SU-DHL-6 (cell line): ENCODE results near the gene OPA1.

Source experiments
- H2AFZ ChIP-seq: fragments of 200-600 bp; sonication (generic); 2 replicates; pipeline ENCODE4 v1.6.1; 2014; ENCODE audit warnings: low read depth, mild to moderate bottlenecking, moderate library complexity, mixed read lengths, antibody characterized with exemption, low read length; ENCODE audit not compliant: severe bottlenecking
- H3F3A ChIP-seq: fragments of 200-600 bp; shearing (Covaris generic); 2 replicates; pipeline ENCODE4 v1.6.0; 2016; ENCODE audit warnings: antibody characterized with exemption, mild to moderate bottlenecking; ENCODE audit not compliant: insufficient read depth
- H3K27ac ChIP-seq: fragments of 200-600 bp; sonication (generic); 2 replicates; pipeline ENCODE4 v1.5.1; 2016; ENCODE audit warnings: low read depth, mild to moderate bottlenecking, low read length, moderate library complexity, mixed read lengths
- H3K27me3 ChIP-seq: fragments of 200-600 bp; sonication (generic), shearing (Covaris generic); 2 replicates; pipeline ENCODE4 v1.6.0; 2014; ENCODE audit warnings: mild to moderate bottlenecking, low read length
- H3K36me3 ChIP-seq: fragments of 200-600 bp; sonication (generic); 2 replicates; pipeline ENCODE4 v1.6.1; 2014; ENCODE audit warnings: mild to moderate bottlenecking, low read length, mixed read lengths
- H3K4me2 ChIP-seq: fragments of 300-600, 200-600 bp; shearing (Covaris generic), sonication (generic); 2 replicates; pipeline ENCODE4 v1.6.0; 2014; ENCODE audit warnings: low read length, low read depth, mild to moderate bottlenecking; ENCODE audit not compliant: poor library complexity, severe bottlenecking
- H3K4me3 ChIP-seq: fragments of 200-600 bp; sonication (generic); 2 replicates; pipeline ENCODE4 v1.5.1; 2014; ENCODE audit warnings: antibody characterized with exemption, low read length, mild to moderate bottlenecking, mixed read lengths; ENCODE audit not compliant: insufficient read depth, poor library complexity, severe bottlenecking
- H3K79me2 ChIP-seq: fragments of 200-600 bp; sonication (generic); 2 replicates; pipeline ENCODE4 v1.6.1; 2014; ENCODE audit warnings: mild to moderate bottlenecking, low read length, moderate library complexity; ENCODE audit not compliant: insufficient read depth
- H3K9ac ChIP-seq: fragments of 200-600 bp; sonication (generic); 2 replicates; pipeline ENCODE4 v1.7.0; 2014; ENCODE audit warnings: mild to moderate bottlenecking, low read length
- H3K9me2 ChIP-seq: fragments of 200-600 bp; sonication (generic); replicated peaks from 2 replicates; pipeline ENCODE4 v1.6.1; 2014; ENCODE audit warnings: low read length; ENCODE audit not compliant: insufficient read depth
- H3K9me3 ChIP-seq: fragments of 200-600 bp; sonication (generic); 2 replicates; pipeline ENCODE4 v1.6.1; 2014; ENCODE audit warnings: low read length, mixed read lengths; ENCODE audit not compliant: insufficient read depth
- H4K20me1 ChIP-seq: fragments of 200-600 bp; sonication (generic); 2 replicates; pipeline ENCODE4 v1.6.1; 2014; ENCODE audit warnings: low read depth, mild to moderate bottlenecking, antibody characterized with exemption, low read length, moderate library complexity, mixed read lengths
- EZH2phosphoT487 ChIP-seq: fragments of 200-600 bp; sonication (generic), shearing (Covaris generic); conservative IDR thresholded peaks from 2 replicates; pipeline ENCODE4 v1.6.1; 2018; ENCODE audit warnings: mild to moderate bottlenecking, antibody characterized with exemption, low read length, moderate library complexity, mixed read lengths
- TF ChIP-seq, protein P1 (sequence below): fragments of 200-600 bp; sonication (generic); IDR thresholded peaks from one replicate; pipeline ENCODE4 v1.5.1; 2017; ENCODE audit warnings: antibody characterized with exemption, mild to moderate bottlenecking, low read length, moderate library complexity; ENCODE audit not compliant: insufficient read depth, poor library complexity, severe bottlenecking

The OPA1 gene

DNA sequence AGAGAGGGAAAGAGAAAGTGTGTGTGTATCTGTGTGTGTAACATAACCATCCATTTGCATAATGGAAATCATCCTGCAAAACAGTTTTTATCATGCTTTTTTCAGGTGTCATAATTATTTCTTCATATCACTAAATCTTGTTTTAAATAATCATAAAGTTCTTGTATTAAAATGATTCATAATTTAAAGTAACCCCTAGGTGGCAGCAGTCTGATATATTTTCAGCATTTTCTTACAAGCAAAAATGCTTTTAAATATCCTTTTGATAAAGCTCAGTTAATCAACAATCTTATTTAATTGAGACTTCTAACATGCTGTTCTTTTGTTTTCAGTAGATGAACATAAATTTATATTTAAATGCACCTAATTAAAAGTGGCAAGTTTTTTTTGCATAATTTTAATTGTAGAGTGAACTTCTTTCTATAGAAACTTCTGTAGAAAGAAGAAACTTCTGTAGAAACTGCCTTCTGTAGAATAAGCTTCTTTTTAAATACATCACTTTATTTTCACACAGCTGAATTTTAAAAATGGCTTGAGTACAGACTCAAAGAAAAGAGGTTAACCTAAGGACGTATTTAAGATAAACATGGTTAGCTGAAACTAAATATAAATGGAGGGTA, 72.5 kb downstream of the OPA1 start:
- no peaks in the 10 kb centered on the region for H3K79me2 ChIP-seq
- TF ChIP-seq EZH2phosphoT487: no peak
- TF ChIP-seq, protein P1, sequence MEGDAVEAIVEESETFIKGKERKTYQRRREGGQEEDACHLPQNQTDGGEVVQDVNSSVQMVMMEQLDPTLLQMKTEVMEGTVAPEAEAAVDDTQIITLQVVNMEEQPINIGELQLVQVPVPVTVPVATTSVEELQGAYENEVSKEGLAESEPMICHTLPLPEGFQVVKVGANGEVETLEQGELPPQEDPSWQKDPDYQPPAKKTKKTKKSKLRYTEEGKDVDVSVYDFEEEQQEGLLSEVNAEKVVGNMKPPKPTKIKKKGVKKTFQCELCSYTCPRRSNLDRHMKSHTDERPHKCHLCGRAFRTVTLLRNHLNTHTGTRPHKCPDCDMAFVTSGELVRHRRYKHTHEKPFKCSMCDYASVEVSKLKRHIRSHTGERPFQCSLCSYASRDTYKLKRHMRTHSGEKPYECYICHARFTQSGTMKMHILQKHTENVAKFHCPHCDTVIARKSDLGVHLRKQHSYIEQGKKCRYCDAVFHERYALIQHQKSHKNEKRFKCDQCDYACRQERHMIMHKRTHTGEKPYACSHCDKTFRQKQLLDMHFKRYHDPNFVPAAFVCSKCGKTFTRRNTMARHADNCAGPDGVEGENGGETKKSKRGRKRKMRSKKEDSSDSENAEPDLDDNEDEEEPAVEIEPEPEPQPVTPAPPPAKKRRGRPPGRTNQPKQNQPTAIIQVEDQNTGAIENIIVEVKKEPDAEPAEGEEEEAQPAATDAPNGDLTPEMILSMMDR: peak; percentile 48
- H3K27ac ChIP-seq: no peak overlapping the region
- no peak overlapping the region for H3K9ac ChIP-seq
- H3K27me3 ChIP-seq: no peaks in the 10 kb centered on the region
- H3K36me3 ChIP-seq: peaks cover 50% of the 10 kb centered on the region; the same call in 1 of the 2 replicates
- H3K4me2 ChIP-seq: no peak overlapping the region
- no peaks in the 10 kb centered on the region for H4K20me1 ChIP-seq
- no peaks in the 10 kb centered on the region for H3K9me2 ChIP-seq
- H3K4me3 ChIP-seq: no peak overlapping the region
- H2AFZ ChIP-seq: no peak overlapping the region
- H3F3A ChIP-seq: peaks cover 7% of the 10 kb centered on the region; the same call in 1 of the 2 replicates
- no peaks in the 10 kb centered on the region for H3K9me3 ChIP-seq

- H3K9me3 ChIP-seq: no peaks in the 10 kb centered on the region
- TF ChIP-seq, protein P1: no peak
- TF ChIP-seq EZH2phosphoT487: no peak
- no peaks in the 10 kb centered on the region for H3K9me2 ChIP-seq
- H3K4me2 ChIP-seq: no peak overlapping the region
- no peaks in the 10 kb centered on the region for H3K27me3 ChIP-seq
- H3K27ac ChIP-seq: no peak overlapping the region
- H4K20me1 ChIP-seq: no peaks in the 10 kb centered on the region
- no peak overlapping the region for H3K9ac ChIP-seq
- H3K79me2 ChIP-seq: no peaks in the 10 kb centered on the region
- no peak overlapping the region for H2AFZ ChIP-seq
- H3K4me3 ChIP-seq: no peak overlapping the region
- H3K36me3 ChIP-seq: peaks cover 20% of the 10 kb centered on the region; the same call in 1 of the 2 replicates
- peaks cover 5% of the 10 kb centered on the region; the same call in 1 of the 2 replicates for H3F3A ChIP-seq
Observed at GRCh38 chr3:193673845-193674244, 80.8 kb downstream of the OPA1 start.

GRCh38 chr3:193674714-193675113, 81.7 kb downstream of the OPA1 start:
- no peak overlapping the region for H2AFZ ChIP-seq
- H3K4me3 ChIP-seq: no peak overlapping the region
- H3K79me2 ChIP-seq: no peaks in the 10 kb centered on the region
- H3K9me2 ChIP-seq: no peaks in the 10 kb centered on the region
- no peak overlapping the region for H3K9ac ChIP-seq
- peaks cover 13% of the 10 kb centered on the region; the same call in 1 of the 2 replicates for H3K36me3 ChIP-seq
- no peak overlapping the region for H3K4me2 ChIP-seq
- no peaks in the 10 kb centered on the region for H4K20me1 ChIP-seq
- TF ChIP-seq EZH2phosphoT487: no peak
- TF ChIP-seq, protein P1: no peak
- H3F3A ChIP-seq: peaks cover 5% of the 10 kb centered on the region; the same call in 1 of the 2 replicates
- H3K27me3 ChIP-seq: no peaks in the 10 kb centered on the region
- no peaks in the 10 kb centered on the region for H3K9me3 ChIP-seq
- no peak overlapping the region for H3K27ac ChIP-seq
